AG09319 (cell line): Measurements from ENCODE around the gene DGKD.

ENCODE experiments used
- DNase-seq: peaks from one replicate; pipeline ENCODE4 v3.0.0-alpha.2; 2010; ENCODE audit warnings: low read depth; ENCODE audit errors: extremely low read depth
- CTCF ChIP-seq: IDR thresholded peaks from 2 replicates; pipeline ENCODE4 v1.5.1; 2011; ENCODE audit warnings: low read depth, mild to moderate bottlenecking, inconsistent platforms, low read length, moderate library complexity

DGKD gene

GRCh38 chr2:233437439-233437955, 83.2 kb downstream of the DGKD start:
- DNase-seq: no peak
- TF ChIP-seq CTCF: no peak

DNA sequence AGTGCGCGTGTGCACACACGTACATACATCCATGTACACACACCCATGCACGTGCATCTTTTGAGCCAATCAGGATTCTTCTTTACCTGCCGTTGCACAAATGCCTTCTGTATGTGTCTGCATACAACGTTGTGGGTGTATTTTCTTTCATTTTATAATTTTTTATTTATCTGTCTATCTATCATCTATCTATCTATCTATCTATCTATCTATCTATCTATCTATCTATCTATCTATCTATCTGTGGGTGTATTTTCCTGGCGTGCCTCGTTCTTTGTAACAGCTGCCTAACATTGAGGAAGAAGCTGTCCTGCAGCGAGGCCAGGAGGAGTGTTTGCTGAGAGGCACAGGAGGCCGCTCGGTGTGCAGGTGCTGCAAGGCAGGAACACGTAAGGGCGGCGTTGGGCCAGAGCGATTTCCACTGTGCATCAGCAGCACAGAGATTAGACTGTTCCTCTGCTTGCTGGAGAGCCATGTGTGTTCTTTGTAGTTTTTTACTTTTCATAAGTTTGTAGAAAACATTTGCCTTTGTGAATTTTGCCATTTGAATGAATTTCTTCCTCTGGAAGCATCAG, 84.4 kb downstream of the DGKD start:
- no peak for TF ChIP-seq CTCF
- DNase-seq: no peak

DNA sequence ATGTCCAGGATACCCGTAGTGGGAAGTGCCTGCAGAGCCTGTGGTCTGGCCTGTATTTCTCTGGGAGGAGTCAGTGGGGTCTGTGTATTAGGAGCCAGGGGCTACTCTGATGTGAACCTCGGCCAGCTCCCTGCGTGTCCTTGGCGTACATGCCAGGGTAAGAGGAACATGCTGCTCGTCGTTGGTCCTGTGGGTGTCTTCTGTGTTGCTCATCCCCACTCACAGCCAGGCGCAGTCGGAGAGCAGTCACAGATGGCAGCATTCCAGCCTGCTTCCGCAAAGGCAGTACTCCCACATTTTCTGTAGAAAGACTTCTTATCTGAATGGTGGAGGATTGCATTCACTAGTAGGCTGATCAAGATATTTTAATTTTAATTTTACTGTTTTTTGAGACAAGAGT, 84.9 kb downstream of the DGKD start:
- DNase-seq: no peak
- no peak for TF ChIP-seq CTCF

GRCh38 chr2:233440314-233440713, 86.0 kb downstream of the DGKD start:
- no peak for DNase-seq
- no peak for TF ChIP-seq CTCF

- TF ChIP-seq CTCF: no peak
- DNase-seq: no peak
Observed at GRCh38 chr2:233440714-233441113, 86.4 kb downstream of the DGKD start.

GRCh38 chr2:233441161-233442027, 87.1 kb downstream of the DGKD start:
- TF ChIP-seq CTCF: no peak
- DNase-seq: no peak

DNA sequence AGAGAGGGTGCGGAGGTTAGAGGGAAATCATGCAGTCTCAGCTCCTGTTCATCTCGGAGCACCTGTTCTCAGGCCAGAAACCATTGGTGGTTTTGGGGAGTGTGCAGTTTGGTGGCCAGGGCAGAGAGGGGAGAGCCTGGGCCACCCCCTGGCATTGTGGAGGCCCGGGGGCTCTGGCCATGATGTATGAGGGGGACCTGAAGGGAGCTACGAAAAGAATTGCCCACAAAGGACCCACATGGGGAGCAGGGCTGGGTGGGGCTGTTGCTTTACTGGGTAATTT, 87.7 kb downstream of the DGKD start:
- no peak for DNase-seq
- no peak for TF ChIP-seq CTCF
